Astrocyte of the cerebellum (primary cell): ENCODE data around the gene WFDC1.

Experiments used
- DNase-seq: peaks from one replicate; pipeline ENCODE4 v3.0.0-alpha.2; 2011; ENCODE audit warnings: low read depth
- H3K4me3 ChIP-seq: 2 replicates; pipeline ENCODE4 v1.5.1; 2011; ENCODE audit warnings: mild to moderate bottlenecking, low read depth, low read length, moderate library complexity
- in situ Hi-C: cut with HindIII; loops from 2 replicates; pipeline ENCODE4 v1.10.0; 2017; ENCODE audit warnings: low sequenced_read_pairs
- TF ChIP-seq, protein P1 (sequence below): IDR thresholded peaks from 2 replicates; pipeline ENCODE4 v1.5.1; 2012; ENCODE audit warnings: low read length, low read depth, moderate library complexity, mild to moderate bottlenecking; ENCODE audit errors: missing control alignments

The WFDC1 gene

DNA sequence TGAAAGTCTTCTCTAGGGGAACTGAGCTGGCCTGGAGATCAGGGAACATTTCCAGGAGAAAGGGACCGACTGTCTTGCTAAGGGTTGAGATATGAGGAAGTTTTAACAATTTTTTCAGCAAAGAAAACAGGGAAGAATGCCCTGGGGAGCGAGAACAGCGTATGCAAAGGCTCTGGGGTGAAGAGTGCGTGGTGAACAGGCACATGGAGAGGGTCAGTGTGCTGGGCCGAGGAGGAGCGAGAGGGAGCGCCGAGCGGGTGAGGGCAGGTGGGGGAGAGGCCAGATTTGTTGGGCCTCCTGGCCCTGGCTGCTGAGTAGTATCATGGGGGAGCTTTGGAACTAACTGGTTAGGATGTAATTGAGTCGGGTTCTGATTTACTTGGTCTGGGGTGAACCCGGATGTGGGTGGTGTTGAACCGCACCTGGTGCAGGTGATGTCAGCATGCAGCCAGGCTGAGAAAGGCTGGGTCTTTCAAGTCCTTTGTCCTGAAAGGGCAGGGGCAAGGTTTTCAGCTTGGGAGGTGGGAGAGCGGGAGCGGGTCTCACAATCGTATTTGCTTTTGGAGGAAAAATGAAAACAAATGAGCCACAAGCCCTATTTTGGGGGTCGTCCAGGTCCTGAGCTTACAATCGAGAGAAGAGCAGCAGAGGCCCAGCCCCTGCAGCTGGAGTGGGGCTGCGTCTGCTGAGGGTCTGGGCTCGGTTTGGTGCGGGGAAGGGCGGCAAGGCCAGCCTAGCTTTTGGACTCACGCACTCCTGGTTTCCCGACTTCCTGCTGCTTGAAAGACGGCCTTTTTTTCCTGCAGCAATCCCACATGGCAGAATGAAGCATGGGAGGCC, 11.1 kb upstream of the WFDC1 start:
- in situ Hi-C loops, result no loop called here
- no peak for DNase-seq
- TF ChIP-seq, protein P1, sequence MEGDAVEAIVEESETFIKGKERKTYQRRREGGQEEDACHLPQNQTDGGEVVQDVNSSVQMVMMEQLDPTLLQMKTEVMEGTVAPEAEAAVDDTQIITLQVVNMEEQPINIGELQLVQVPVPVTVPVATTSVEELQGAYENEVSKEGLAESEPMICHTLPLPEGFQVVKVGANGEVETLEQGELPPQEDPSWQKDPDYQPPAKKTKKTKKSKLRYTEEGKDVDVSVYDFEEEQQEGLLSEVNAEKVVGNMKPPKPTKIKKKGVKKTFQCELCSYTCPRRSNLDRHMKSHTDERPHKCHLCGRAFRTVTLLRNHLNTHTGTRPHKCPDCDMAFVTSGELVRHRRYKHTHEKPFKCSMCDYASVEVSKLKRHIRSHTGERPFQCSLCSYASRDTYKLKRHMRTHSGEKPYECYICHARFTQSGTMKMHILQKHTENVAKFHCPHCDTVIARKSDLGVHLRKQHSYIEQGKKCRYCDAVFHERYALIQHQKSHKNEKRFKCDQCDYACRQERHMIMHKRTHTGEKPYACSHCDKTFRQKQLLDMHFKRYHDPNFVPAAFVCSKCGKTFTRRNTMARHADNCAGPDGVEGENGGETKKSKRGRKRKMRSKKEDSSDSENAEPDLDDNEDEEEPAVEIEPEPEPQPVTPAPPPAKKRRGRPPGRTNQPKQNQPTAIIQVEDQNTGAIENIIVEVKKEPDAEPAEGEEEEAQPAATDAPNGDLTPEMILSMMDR, result no peak
- H3K4me3 ChIP-seq, result no peak overlapping the region

DNA sequence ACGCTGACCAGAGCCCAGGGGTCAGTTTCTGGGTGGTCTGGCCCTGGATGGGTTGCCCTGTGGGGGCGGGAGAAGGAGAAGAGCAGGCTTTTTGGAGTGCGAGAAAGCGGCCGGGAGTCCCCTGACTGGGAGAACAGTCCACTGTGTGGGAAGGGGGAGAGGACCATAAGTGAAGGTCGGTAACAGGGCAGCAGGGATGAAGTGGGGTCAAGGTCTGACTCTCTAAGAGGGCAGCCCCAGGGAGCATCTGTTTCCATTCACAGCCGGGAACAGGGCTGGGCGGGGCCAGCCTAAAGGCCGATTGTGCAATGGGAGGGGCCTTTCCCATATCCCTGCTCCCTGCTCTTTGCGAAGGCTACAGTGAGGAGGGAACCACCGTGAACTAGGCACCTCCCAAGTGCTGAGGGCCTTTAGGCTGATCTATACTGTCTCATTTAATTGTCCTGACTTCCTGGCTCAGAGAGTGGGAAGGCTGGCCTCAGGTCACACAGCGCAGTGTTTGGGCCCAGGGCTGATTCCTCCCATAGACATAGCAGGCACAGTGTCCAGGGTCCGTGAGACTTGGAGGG, 10.4 kb upstream of the WFDC1 start:
- H3K4me3 ChIP-seq, result no peak overlapping the region
- TF ChIP-seq, protein P1, result no peak
- in situ Hi-C loops, result no loop called here
- DNase-seq, result no peak

DNA sequence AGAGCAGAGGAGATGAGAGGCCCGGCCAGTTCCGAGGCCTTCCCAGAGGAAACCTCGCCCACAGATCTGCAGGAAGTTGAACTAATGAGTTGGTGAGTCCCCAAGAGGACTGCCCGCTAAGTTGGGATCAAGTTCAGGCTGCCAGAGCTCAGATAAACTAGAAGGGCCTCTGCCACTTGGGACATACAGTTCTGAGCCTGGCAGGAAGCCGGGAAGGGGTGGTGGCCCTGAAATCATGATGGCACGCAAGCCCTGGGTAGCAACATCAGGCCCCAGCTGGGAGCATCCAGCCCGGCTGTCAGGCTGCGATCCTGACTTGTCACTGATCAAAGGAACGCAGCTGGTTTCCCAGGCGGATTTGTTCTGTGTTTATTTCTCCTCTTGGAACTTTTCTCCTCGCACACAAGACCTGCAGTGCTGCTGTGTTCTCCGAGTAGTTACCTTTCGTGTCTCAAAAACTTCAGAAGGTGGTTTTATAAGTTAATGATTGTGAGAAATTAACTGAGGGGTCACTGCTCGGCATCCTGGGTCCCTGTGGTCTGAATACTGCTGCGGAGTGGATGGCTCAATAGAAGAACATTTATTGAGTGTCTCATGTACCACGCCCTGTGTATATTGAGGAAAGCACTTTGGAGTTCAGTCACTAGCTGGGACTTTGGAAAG, 8.0 kb upstream of the WFDC1 start:
- DNase-seq, result no peak
- H3K4me3 ChIP-seq, result no peak overlapping the region
- TF ChIP-seq, protein P1, result no peak

DNA sequence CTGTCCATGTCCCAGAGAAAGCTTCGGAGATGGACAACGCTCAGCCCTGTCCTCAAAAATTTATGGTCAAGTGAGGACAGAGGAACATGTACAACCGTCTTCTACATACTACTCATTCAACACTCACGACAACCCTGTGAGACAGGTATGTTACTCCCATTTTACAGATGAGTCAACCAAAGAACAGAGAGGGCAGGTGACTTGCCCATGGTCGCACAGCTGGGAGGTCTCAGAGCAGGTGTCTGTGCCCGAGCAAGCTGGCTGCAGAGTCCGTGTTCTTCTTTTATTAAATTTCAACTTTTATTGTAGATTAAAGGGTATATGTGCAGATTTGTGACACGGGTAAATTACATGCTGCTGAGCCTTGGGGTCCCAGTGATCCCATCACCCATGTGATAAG, 5.8 kb upstream of the WFDC1 start:
- in situ Hi-C loops, result no loop called here
- H3K4me3 ChIP-seq, result no peak overlapping the region
- TF ChIP-seq, protein P1, result no peak
- DNase-seq, result no peak

More for the DNA sequence above, 8.0 kb upstream of the WFDC1 start:
- in situ Hi-C loops, result no loop called here

DNA sequence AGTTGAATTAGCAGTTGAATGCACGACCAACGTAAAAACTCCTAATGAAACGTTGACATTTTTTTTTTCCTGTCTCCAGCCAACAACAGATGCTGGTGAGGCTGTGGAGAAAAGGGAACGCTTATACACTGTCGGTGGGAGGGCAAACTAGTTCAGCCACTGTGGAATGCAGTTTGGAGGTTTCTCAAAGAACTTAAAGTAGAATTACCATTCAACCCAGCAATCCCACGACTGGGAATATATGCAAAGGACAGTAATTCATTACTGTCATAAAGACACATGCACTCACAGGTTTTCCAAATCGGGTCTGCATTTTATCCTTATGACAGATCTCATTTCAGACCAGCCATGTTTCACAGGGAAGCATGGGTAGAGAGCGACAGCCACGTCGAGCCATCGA, 3.5 kb upstream of the WFDC1 start:
- in situ Hi-C loops, result loop anchor here (10.0 kb wide), 1 partner anchor 174 kb away; no protein-coding TSS in a partner anchor

DNA sequence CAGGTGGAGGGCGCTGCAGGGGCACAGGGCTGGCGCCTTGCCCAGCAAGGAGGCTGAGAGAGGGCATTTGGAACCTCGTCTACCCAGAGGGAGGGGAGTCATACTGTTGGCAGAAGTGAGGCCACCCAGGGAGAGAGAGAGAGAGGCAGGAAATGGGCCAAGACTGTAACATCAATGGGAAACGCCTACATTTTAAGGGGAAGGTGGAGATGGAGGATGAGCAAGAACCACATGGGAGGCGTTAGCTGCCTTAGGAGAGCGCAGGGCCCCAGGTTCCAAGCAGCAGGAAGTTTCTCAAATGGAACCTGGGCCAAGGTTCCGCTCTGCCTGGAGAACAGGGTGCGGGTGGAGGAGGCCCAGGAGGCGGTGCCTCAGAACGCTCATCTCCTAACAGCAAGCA, 2.7 kb upstream of the WFDC1 start:
- in situ Hi-C loops, result loop anchor here (10.0 kb wide), 1 partner anchor 173 kb away; no protein-coding TSS in a partner anchor
- H3K4me3 ChIP-seq, result no peak overlapping the region

More for the DNA sequence above, 3.5 kb upstream of the WFDC1 start:
- TF ChIP-seq, protein P1, result no peak
- H3K4me3 ChIP-seq, result no peak overlapping the region
- DNase-seq, result no peak

More for the DNA sequence above, 2.7 kb upstream of the WFDC1 start:
- no peak for DNase-seq
- TF ChIP-seq, protein P1, result no peak
